Measurements from ENCODE around the gene ADGRL4.

GRCh38 chr1:78843111-78843510 lies 163.4 kb downstream of the ADGRL4 start:
- TF ChIP-seq CTCF (IDR thresholded peaks at IDR 0.05; ENCODE audit: extremely low read depth in 1 of 2, insufficient read depth in 1 of 2, low read depth in 1 of 2, low read length in 2 of 2) (no peak), MYC (IDR thresholded peaks at IDR 0.05; ENCODE audit: low read depth, low read length) (no peak), EZH2 (IDR thresholded peaks at IDR 0.05; ENCODE audit: borderline replicate concordance, low read depth, low read length, severe bottlenecking) (no peak), POLR2A (IDR thresholded peaks at IDR 0.05; ENCODE audit: low read depth, low read length) (no peak), POLR2AphosphoS5 (IDR thresholded peaks at IDR 0.05; ENCODE audit: insufficient read depth, low read depth, low read length) (no peak), FOS (IDR thresholded peaks at IDR 0.05; ENCODE audit: borderline replicate concordance, insufficient read depth, low read length) (no peak), GATA2 (IDR thresholded peaks at IDR 0.05; ENCODE audit: insufficient read depth, insufficient read length, low read depth, low read length) (no peak)
